ENCODE measurements around the gene KRT71.
A peak's percentile ranks its signal among the peaks of the same experiment; 100 is the strongest.
"Not testable (repeated sequence)": the region's sequence is repeated elsewhere in the genome, so short reads cannot be mapped to it uniquely, and the experiment has no call there.

The KRT71 gene

DNA sequence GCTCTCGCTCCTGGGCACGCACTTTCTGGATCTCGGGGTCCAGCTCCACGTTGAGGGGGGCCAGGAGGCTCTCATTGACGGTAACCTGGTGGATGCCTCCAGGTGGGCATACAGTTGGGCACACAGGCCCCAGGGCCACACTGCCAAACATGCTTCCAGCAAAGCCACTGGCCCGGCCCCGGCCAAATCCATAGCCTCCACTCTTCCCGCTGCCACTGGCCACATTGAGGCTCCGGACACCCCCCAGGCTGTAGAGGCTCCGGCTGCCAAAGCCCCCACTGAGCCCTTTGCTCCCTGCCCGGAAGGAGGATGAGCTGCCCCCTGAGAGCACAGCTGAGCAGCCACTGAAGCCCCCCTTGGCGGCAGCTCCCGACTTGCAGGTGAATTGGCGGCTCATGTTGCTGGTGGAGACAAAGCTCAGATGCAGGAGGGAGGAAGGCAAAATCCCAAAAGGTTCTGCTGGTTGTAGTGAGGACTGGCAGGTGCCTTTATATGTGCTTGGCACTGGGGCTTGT is at the start of gene KRT71:
KRT71 (minus strand) TSS at position 465 of the 515 bp plus-strand sequence; CDS start at position 397, 68 bp downstream.
- DNase-seq (ENCODE audit: low read depth, low spot score): no peak

DNA sequence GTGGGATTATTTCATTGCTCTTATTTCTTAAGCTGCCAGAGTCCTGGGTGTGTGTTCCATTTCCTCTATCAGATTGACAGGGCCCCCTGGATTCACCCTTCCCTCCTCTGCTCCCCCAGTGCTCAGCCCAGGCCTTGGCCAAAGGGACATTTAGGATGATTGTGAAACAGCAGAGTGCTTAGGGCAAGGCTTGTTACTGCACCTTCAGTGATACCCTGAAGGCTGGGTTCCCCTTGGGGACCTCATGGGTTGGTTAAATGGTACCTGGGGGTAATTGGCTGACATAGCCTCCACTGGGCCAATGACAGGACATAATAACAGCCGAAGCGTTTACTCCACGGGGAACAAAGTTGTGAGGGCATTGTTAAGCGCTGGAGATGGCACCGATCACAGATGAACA is 49.6 kb upstream of the KRT71 start:
- DNase-seq (ENCODE audit: low read depth, low spot score): no peak

DNA sequence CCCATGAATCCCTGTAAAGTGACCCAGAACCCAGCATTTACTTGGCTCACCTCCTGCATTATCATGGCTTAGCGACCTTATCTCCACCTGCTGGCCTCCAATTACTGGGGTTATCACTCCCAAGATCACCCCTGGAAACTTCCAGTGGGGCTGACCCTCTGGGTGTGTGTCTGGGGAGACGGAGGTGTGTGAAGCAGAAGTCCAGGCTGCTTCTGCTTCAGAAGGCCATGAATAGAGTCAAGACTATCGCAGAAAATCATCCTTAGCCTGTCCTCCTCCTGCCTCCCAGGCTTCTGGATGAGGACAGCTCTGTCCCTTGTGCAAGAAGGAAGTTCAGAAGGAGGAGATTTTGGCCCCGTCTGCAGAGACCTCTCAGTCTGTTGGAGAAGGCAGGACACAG is 48.7 kb upstream of the KRT71 start:
- no peak for DNase-seq (ENCODE audit: low read depth, low spot score)

DNA sequence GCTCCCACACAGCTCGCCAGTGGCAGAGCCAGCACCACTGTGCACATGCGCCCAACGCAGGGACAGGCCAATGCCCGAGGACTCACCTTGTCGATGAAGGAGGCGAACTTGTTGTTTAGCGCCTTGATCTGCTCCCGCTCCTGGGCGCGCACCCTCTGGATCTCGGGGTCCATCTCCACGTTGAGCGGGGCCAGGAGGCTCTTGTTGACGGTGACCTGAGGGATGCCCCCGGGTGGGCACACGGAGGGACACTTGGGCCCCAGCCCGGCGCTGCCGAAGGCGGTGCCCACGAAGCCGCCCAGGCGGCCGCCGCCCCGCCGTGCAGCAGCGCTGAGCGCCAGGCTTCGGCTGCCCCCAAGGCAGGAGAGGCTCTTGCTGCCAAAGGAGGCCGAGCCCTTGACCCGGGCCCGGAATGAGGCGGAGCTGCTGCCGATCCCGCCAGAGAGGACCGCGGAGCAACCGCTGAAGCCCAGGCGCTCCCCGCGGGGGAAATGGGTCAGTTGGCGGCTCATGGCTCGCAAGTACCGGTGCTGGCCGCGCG is 48.1 kb upstream of the KRT71 start, which contains the start of gene KRT72:
KRT72 (minus strand) TSS at position 523 of the 541 bp plus-strand sequence; CDS start at position 512, 11 bp downstream.
- no peak for DNase-seq (ENCODE audit: low read depth, low spot score)

DNA sequence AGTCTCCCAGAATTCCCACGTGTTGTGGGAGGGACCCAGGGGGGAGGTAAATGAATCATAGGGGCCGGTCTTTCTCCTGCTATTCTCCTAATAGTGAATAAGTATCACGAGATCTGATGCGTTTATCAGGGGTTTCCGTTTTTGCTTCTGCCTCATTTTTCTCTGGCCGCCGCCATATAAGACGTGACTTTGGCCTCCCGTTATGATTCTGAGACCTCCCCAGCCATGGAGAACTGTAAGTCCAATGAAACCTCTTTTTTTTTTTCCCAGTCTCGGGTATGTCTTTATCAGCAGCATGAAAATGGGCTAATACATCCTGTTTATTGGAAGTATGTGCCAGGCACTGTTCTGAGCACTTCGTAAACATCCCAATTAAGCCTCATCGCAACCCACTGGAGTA is 47.5 kb upstream of the KRT71 start:
- DNase-seq (ENCODE audit: low read depth, low spot score): no peak

DNA sequence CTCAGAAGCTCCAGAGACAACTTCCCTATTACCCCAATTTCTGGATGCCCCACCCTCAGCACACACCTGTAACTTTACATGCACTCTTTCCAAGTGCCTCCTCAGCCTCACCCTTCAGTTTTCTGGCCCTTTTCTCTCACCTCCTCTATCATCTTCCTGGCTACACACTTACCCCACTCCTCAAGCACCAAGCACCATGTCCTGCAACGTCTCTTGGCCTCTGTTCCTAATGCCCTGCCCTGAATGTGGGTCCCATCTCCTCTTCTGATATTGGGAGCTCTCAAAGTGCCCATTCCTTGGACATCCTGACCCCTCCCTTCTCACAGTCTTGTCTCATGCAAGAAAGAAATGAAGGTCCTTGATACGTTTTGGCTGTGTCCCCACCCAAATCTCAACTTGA is 47.1 kb upstream of the KRT71 start:
- no peak for DNase-seq (ENCODE audit: low read depth, low spot score)

DNA sequence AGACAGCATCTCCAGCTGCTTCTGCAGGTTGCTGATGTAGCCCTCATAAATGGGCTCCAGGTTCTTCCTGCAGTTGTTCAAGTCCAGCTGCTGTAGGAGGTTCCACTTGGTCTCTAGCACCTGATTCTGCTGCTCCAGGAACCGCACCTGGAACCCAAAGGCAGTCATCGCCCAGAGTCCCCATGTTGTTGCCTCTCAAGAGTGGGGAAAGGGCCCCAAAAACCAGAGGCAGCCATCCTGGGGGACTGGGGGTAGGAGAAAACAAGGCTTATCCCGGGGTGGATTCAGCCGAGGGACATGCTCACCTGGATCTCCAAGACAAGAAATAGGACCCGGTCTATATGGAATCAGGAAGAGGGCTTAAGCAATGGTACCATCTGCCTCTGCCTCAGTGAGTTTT is 46.0 kb upstream of the KRT71 start:
- no peak for DNase-seq (ENCODE audit: low read depth, low spot score)

DNA sequence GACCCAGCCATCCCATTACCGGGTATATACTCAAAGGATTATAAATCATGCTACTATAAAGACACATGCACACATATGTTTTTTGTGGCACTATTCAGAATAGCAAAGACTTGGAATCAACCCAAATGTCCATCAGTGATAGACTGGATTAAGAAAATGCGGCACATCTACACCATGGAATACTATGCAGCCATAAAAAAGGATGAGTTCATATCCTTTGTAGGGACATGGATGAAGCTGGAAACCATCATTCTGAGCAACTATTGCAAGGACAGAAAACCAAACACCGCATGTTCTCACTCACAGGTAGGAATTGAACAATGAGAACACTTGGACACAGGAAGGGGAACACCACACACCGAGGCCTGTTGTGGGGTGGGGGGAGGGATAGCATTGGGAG is 41.3 kb upstream of the KRT71 start:
- DNase-seq (ENCODE audit: low read depth, low spot score): not testable (repeated sequence)

DNA sequence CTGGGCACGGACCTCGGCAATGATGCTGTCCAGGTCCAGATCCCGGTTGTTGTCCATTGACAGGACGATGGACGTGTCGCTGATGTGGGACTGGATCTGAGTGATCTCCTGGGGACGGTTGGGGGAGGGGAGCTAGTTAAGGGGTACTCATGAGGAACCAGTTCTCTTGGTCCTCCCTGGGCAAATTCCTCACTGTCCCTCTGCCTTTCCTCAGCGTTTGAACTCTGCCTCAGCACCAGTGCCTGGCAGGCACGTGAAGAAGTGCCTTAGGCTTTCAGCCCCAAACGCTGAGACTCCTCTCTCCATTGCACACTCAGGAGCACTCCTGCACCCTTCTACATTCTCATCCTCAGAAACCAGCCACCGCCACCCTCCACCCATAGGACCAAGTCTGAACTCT is 38.6 kb upstream of the KRT71 start:
- DNase-seq (ENCODE audit: low read depth, low spot score): no peak

DNA sequence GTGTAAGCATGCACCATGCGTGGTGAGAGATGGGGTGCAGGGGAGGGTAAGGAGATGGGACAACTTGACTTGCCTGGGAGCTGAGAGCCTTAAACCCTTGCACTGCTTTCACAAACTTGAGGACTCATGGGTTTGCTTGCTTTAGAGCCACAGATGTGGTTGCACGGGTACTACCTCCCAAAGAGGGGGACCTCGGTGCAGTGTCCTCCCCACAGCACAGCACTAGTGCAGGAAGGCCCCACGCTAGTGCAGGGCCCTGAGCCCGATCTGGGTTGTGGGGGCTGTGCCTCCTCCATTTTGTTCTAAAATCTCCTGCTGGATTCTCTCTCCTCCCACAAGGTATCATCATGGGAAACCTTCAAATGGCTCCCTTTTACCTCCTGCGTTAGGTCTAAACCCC is 37.1 kb upstream of the KRT71 start:
- DNase-seq (ENCODE audit: low read depth, low spot score): no peak

DNA sequence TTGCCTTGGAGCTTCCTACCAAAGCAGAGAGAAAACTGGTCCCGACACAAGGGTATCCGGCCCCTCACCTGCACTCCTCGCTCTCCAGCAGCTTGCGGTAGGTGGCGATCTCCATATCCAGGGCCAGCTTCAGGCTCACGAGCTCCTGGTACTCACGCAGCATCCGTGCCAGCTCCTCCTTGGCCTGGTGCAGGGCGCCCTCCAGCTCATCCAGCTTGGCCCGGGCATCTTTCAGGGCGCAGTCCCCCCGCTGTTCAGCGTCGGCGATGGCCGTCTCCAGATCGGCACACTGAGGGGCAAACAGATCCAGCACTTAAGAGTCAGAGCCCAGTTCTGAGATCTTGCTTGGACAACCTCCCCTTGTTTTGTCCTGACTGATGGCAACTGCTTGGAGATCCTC is 34.6 kb upstream of the KRT71 start:
- DNase-seq (ENCODE audit: low read depth, low spot score): no peak

DNA sequence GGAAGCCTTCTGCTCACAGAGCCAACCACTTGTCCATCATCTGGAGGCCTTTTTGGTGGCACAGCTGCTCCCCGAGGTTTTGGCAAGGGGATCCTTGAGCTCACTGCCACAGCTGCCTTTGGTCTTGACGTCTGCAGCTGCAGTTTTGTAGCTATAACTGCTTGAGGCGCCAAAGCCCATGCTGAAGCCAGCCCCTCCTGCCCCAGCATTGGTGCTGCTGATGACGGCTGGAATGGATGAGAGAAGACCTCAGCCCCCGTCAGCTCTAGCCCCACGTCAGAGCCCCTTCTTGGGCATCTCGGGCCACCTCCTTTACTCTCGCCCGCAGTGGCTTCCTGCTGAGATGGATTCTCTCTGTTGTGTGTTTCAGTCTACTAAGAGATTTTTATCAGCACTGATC is 33.0 kb upstream of the KRT71 start:
- no peak for DNase-seq (ENCODE audit: low read depth, low spot score)

DNA sequence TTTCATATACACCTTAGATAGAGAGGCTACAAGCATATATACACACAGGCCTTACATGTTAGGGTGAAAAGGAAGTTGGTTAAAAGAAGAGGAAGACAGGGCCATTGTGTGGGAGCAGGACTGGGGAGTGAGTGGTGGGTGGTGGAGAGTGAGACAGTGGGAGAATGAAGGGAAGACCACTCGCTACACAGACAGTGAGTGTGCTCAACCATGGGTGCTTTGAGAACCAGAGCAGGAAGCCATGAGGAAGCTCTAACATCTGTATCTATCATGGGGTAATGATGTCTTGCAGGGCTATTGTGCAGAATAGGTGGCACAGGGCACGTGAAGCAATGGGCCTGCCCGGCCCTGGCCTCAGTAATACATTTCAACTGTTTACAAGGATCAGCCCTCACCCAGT is 32.1 kb upstream of the KRT71 start:
- no peak for DNase-seq (ENCODE audit: low read depth, low spot score)

DNA sequence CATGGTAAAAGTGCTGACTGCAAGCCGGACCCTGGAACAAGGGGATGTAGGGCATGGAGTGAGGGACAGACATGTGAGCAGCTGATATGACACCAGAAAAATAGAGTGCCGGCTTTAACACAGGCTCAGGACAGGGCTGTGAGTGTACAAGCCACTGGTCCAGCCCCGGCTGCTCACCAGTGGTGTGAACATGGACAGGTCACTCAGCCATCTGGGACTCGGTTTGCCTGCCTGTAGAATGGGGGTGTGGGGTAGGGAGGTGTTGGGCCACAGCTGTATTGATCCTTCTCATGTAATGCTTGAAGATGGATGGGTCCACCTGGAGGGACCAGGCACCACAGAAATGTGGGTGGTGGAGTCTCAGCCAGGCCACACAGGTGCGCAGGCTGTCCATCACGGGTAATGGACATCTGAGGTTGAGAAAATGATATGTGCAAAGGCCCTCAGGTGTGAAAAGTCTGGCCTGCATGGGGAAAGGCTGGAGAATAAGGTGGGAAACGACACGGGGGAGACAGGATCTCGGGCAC is 31.3 kb upstream of the KRT71 start:
- no peak for DNase-seq (ENCODE audit: low read depth, low spot score)

DNA sequence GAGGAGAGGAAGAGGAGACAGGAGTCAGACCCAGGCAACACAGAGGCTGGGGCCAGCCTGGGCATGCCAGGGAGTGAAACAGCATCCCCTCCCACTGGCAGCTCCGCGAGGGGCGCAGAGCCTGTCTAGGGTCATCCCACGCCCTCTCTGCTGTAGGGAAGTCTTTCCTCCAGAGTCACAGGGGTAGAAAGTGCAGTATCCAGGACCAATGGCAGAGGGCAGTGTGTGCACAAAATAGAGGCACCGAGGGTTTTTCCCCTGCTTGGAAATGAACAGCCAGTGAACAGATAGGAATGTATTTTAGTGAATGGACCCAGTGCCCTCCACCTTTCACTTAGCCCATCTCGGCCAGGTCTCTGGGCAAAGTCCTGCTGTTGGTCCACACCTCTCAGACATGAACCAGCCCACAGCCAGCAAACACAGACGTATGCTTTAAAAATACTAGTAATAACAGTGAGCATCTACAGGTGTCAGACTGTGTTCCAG is 30.1 kb upstream of the KRT71 start:
- DNase-seq (ENCODE audit: low read depth, low spot score): peak; percentile 40

DNA sequence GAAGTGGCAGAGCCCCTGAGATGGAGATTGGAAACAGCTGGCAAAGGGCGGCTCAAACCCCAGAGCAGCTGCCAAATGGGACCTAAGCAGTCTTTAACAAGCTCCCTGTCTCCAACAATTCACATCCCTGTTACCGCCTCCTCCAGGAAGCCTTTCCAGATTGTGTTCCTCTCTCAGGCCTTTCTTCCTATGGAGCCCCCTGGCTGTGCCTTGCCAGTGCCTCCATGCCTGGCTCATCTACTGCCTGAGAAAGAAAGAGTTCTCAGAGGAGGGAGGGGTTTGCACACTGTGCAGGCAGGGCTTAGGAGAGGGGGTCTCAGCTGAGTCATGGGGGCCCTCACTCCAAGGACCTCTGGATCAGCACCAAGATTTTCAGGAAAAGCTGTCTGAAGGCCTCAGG is 29.5 kb upstream of the KRT71 start:
- DNase-seq (ENCODE audit: low read depth, low spot score): no peak

DNA sequence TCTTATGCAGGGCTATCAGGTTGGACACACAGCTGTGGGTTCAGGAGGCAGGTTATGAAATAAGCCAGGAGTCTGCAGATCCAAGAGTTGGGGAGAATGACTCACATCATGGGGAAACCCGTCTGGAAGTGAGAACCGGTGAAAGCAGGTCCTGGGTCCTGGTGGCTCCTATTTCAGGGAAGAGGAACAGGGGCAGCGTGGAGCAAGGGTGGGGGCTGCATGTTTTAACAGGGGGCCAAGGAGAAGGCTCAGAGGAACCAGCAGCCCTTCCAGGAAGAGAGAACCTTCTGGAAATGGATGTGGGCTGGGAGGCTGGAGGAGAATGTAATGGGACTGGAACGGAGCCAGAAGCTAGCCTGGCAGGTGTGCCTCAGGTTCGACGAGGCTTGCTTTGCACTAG is 28.5 kb upstream of the KRT71 start:
- no peak for DNase-seq (ENCODE audit: low read depth, low spot score)

DNA sequence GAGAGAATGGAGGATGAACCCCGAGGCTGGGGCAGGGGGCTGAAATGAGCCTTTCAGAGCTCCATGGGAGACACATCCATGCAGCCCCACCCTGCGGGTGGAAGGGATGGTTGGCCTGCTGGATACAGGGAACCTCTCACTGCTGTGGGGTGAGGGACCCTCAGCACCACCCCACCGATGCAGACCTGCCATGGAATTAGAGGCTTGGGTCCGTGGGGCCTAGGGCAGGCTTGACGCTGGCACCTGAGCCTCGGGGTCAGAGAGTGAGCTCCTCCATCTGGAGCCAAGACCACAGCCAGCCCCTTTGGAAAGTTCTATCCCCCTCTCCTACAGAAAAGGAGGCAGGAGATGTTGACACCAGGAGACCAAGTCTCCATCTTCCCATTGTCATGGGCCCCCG is 28.1 kb upstream of the KRT71 start:
- DNase-seq (ENCODE audit: low read depth, low spot score): no peak

DNA sequence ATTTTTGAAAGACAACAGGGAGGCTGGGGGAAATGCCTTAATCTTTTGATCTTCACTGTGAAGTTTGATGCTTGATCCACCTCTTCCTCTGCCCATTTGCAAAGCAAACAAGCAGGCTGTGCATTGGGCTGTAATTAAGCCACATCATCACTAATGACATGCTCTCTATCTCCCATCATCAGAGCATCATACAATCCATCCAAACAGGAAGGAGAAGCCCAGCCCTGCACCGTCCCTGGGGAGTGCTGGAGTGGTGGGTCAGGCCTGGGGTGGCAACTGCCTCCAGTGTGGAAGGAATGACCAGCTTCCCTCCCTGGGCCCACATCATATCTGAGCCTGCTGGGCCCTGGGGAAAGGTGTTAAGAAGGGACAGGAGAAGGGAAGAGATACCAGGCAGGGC is 27.6 kb upstream of the KRT71 start:
- no peak for DNase-seq (ENCODE audit: low read depth, low spot score)

DNA sequence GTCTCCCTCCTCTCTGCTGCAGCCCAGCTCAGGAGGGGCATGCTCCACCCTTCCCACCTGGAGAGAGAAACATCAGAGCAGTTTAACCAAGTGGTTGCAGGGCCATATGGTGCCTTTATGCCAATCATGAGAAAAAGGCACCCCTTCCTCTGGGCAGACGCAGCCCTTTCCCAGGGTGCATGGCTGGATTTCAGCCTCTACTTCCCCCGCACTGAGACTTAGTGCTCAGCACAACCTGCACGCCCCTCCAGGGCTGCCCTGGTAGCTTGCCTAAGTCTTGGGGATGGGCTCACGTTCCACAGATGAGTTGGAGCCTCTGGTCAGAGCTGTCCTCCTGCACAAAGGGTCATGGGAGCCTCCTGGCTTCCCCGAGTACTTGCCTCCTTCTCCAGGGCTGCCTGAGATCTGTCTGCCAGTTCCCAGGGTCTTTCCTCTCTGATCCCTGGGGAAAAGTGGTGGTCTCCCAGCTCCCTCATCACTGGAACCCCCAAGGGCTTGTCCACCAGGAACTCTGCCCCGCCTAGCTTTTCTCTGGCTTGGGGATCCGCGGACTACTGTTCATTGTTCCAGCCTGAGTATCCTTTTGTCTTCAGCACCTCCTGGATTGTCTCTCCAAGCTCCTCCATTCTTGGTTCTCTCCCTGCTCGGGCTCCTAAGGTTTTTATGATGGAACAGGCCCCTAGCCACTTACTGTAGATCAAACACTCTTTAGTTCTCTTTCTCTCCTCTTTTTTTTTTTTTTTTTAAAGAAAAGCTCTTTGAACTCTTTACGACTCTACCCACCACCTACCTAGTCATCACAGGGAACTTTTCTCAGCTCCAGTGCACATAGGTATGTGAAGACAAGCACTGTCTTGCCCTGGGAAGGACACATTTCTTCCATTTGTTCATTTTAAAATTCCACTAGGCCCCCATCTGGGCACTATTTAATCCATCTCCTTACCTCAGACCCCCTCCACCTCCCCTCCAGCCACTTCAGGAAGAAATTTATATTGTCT is 26.8 kb upstream of the KRT71 start:
- DNase-seq (ENCODE audit: low read depth, low spot score): no peak

DNA sequence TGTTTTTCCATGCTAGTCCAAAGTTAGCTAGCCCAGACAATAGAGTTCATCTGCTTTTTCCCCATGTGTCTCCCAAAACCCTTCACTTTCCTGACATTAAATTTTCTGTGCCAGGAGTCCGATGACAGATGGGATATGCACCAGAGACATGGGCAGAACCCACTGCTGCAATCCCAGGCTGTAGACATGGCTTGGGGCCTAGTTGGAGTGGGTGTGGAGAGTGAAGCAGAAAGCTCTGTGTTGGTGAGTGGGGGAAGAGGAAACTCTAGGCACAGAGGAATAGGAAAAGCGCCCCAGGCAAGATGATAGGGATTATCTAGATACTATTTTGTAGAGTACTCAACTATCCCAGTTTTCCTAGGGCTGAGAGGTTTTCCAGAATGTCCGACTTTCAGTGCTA is 25.5 kb upstream of the KRT71 start:
- no peak for DNase-seq (ENCODE audit: low read depth, low spot score)

DNA sequence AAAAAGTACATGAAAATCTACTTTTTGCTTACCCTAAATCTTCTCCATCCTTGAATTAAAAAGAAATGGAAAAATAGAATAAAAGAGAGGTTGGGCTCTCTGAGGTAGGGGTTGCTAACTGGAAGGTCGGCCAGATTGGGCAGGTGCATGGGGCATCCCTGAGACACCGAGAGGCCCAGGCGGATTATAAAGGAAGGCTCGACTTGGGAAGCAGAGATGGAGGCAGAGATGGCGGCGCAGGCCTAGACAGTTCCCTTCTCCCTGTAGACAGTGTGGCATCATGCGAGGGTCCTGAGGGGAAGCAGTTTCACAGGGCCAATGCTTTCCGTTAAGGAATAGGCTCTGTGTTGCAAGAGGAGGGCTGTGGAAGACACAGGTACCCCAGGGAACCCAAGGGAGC is 24.4 kb upstream of the KRT71 start:
- DNase-seq (ENCODE audit: low read depth, low spot score): no peak

DNA sequence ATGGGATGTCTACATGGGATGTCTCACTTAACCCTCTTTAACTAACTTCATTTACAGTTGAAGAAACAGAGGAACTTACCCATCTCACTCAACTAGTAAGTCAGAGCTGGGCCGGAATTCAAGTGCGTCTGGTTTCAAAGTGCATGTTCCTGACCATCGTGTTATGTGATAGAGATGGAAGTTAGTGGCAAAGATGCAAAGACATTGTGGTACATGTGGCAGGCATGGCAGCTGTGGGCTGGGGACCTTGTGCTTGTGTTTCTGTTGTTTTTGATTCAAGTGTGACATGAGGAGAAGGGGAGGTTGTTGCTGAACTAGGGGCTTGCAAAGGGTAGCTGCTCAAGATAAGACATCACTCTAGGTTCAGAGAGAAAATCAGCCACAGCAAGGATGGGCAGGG is 23.0 kb upstream of the KRT71 start:
- DNase-seq (ENCODE audit: low read depth, low spot score): no peak
